Fibroblast of pulmonary artery (primary cell): ENCODE results near the gene NHLRC4.

Source experiments
- DNase-seq: peaks from one replicate; pipeline ENCODE4 v3.0.0-alpha.2; 2010; ENCODE audit warnings: low read depth
- H3K4me3 ChIP-seq: replicated peaks from 2 replicates; pipeline ENCODE4 v1.5.1; 2011; ENCODE audit warnings: low read depth, mild to moderate bottlenecking, control low read depth, low read length, moderate library complexity
- CTCF ChIP-seq: IDR thresholded peaks from 2 replicates; pipeline ENCODE4 v1.5.1; 2011; ENCODE audit warnings: mild to moderate bottlenecking, control low read depth, low read length, inconsistent platforms; ENCODE audit errors: missing control alignments

Gene NHLRC4

GRCh38 chr16:572865-573650, 6.3 kb downstream of the NHLRC4 start:
- no peak for DNase-seq
- no peak overlapping the region for H3K4me3 ChIP-seq
- no peak for TF ChIP-seq CTCF

- no peak overlapping the region for H3K4me3 ChIP-seq
- no peak for TF ChIP-seq CTCF
- DNase-seq: no peak
Observed at GRCh38 chr16:574021-574760, 7.4 kb downstream of the NHLRC4 start.

GRCh38 chr16:575354-576196, 8.8 kb downstream of the NHLRC4 start:
- DNase-seq: no peak
- no peak overlapping the region for H3K4me3 ChIP-seq
- no peak for TF ChIP-seq CTCF

- no peak for TF ChIP-seq CTCF
- no peak overlapping the region for H3K4me3 ChIP-seq
- DNase-seq: no peak
Observed at GRCh38 chr16:576197-576822, 9.5 kb downstream of the NHLRC4 start.

- TF ChIP-seq CTCF: no peak
- H3K4me3 ChIP-seq: no peak overlapping the region
Observed at GRCh38 chr16:576823-577201, 10.0 kb downstream of the NHLRC4 start.

GRCh38 chr16:577796-578195, 11.0 kb downstream of the NHLRC4 start:
- no peak overlapping the region for H3K4me3 ChIP-seq
- TF ChIP-seq CTCF: no peak
- no peak for DNase-seq

More at GRCh38 chr16:576823-577201, 10.0 kb downstream of the NHLRC4 start:
- DNase-seq: no peak
